Psoas muscle (tissue), 8 donors: ENCODE measurements around the gene NT5DC3. TPM values are rescaled to one million over a fixed set of nuclear protein-coding genes. Genes with fewer than 3 reads are reported as not detected.

ENCODE experiments used
- ATAC-seq, 4 donors: fragments of 200-7000 bp; cut with Tn5 transposase; one replicate each; pipeline ENCODE4 v1.9.1; 2020; ENCODE audit warnings: moderate library complexity in 3 of 4, mild to moderate bottlenecking in 2 of 4
- DNase-seq, 2 donors: peaks; one replicate each; pipeline ENCODE4 v3.0.0-alpha.2; 2020
- H3K27ac ChIP-seq: fragments of 200-600 bp; one replicate; pipeline ENCODE4 v1.8.0; 2022
- H3K27me3 ChIP-seq, 3 donors: fragments of 200-600 bp in 1 of 3; one replicate each; pipeline versions ENCODE4 v1.6.1 to v1.8.0; 2013 to 2022; ENCODE audit warnings: low read length in 2 of 3, mild to moderate bottlenecking in 2 of 3, moderate library complexity in 1 of 3; ENCODE audit not compliant: insufficient read depth in 3 of 3
- H3K36me3 ChIP-seq, 2 donors: fragments of 200-600 bp in 1 of 2; one replicate each; pipeline versions ENCODE4 v1.6.1 to v1.8.0; 2013 to 2022; ENCODE audit warnings: low read depth in 1 of 2, mild to moderate bottlenecking in 1 of 2, moderate library complexity in 1 of 2; ENCODE audit not compliant: insufficient read depth in 1 of 2
- H3K4me1 ChIP-seq: fragments of 200-600 bp; one replicate; pipeline ENCODE4 v1.8.0; 2022
- H3K4me3 ChIP-seq: fragments of 200-600 bp; one replicate; pipeline ENCODE4 v1.8.0; 2022; ENCODE audit warnings: mild to moderate bottlenecking
- H3K9me3 ChIP-seq: fragments of 200-600 bp; one replicate; pipeline ENCODE4 v1.8.0; 2022
- CTCF ChIP-seq: fragments of 200-600 bp; IDR thresholded peaks from one replicate; pipeline ENCODE4 v1.8.0; 2022; ENCODE audit warnings: antibody characterized with exemption
- WGBS, 3 donors: extraction: QIAGEN DNeasy Blood & Tissue Kit; methylation state at CpG; one replicate each; pipeline versions ENCODE4 v1.1.6 to v1.1.7; 2013; 5-methylcytosine and 5-hydroxymethylcytosine counted together
- intact Hi-C, 2 donors: fragments of 100-400 bp; cut with DNase I; formaldehyde crosslinking; loops; one replicate each; pipeline versions ENCODE4 v1.11.0 to v1.14.2; 2022
- polyA plus RNA-seq, 3 donors: library from polyadenylated mRNA; stranded (reverse); fragments of 200-250 nt; gene quantifications; one replicate each; pipeline ENCODE4 v1.2.3, GENCODE V29; 2013
- total RNA-seq, 4 donors: library from RNA; stranded (reverse); fragmentation: NEBNext Ultra II Directional in 2 of 4; extraction: Animal tissue kit (Norgen Biotek cat#: 25700) in 2 of 4; gene quantifications; one replicate each; pipeline versions ENCODE4 v1.2.1 to v1.2.4, GENCODE V29; 2021 to 2023
- donor health status: healthy with polysubstance abuse.
- donor health status: DM: no; HTN: no; CAD: no; lungs with moderate emphysema.
- donor health status: Bipolar disorder and iron deficiency.
- donor health status: healthy.
- donor health status: DM: yes; HTN: yes; CAD: no.
- donor health status: DM: no; HTN: no; CAD: no.
- donor health status: DM: no; HTN: no; CAD: no.
- donor health status: DM: yes; HTN: yes; CAD: no.

Gene NT5DC3
- total and polyA plus RNA-seq, 7 donors: 5.2 to 64.2 (median 16.2) TPM

GRCh38 chr12:103850429-103850828 lies 9.4 kb upstream of the NT5DC3 start:
- Histone ChIP-seq H3K9me3 (no peaks in the 10 kb centered on the region), H3K36me3 (no peaks in the 10 kb centered on the region), H3K4me1 (no peaks in the 10 kb centered on the region), H3K27ac (no peak overlapping the region), H3K4me3 (no peak overlapping the region), H3K27me3 (no peaks in the 10 kb centered on the region)
- ATAC-seq (no peak), DNase-seq (no peak)
- 91 to 97% (median 93%) methylated on average over 1 of the region's 1 CpG for WGBS, 3 donors
- TF ChIP-seq CTCF: no peak
- intact Hi-C loops: no loop called here

- Histone ChIP-seq H3K4me1 (no peaks in the 10 kb centered on the region), H3K9me3 (no peaks in the 10 kb centered on the region), H3K27ac (no peak overlapping the region), H3K27me3 (no peaks in the 10 kb centered on the region), H3K36me3 (no peaks in the 10 kb centered on the region), H3K4me3 (no peak overlapping the region)
- ATAC-seq (no peak), DNase-seq (no peak)
- TF ChIP-seq CTCF: no peak
- 84 to 90% (median 87%) methylated on average over 4 of the region's 4 CpGs for WGBS, 3 donors
- intact Hi-C loops: no loop called here
These were observed 8.0 kb upstream of the NT5DC3 start for GRCh38 chr12:103848917-103849491.

GRCh38 chr12:103848143-103848542 lies 7.1 kb upstream of the NT5DC3 start:
- 48 to 78% (median 54%) methylated on average over 3 of the region's 3 CpGs for WGBS, 3 donors
- no peaks in the 10 kb centered on the region for H3K4me1 ChIP-seq
- DNase-seq (no peak), ATAC-seq (peak in 1 of 4 donors; percentile 46)
- H3K4me3 ChIP-seq: no peak overlapping the region
- no peaks in the 10 kb centered on the region for H3K36me3 ChIP-seq
- H3K27me3 ChIP-seq: no peaks in the 10 kb centered on the region
- TF ChIP-seq CTCF: no peak
- no peaks in the 10 kb centered on the region for H3K9me3 ChIP-seq
- intact Hi-C loops: no loop called here
- no peak overlapping the region for H3K27ac ChIP-seq

GRCh38 chr12:103846415-103846814 lies 5.4 kb upstream of the NT5DC3 start:
- no peak overlapping the region for H3K27ac ChIP-seq
- H3K9me3 ChIP-seq: no peaks in the 10 kb centered on the region
- ATAC-seq (no peak), DNase-seq (no peak)
- H3K27me3 ChIP-seq: no peaks in the 10 kb centered on the region
- intact Hi-C loops: no loop called here
- whole genome bisulfite sequencing, 3 donors: 79 to 82% (median 81%) methylated on average over 4 of the region's 4 CpGs
- H3K36me3 ChIP-seq: no peaks in the 10 kb centered on the region
- H3K4me3 ChIP-seq: no peak overlapping the region
- no peak for TF ChIP-seq CTCF
- H3K4me1 ChIP-seq: no peaks in the 10 kb centered on the region

GRCh38 chr12:103844305-103844704 lies 3.3 kb upstream of the NT5DC3 start:
- Histone ChIP-seq H3K27ac (no peak overlapping the region), H3K27me3 (no peaks in the 10 kb centered on the region), H3K4me3 (no peak overlapping the region), H3K4me1 (no peaks in the 10 kb centered on the region), H3K9me3 (no peaks in the 10 kb centered on the region), H3K36me3 (no peaks in the 10 kb centered on the region)
- 26 to 43% (median 42%) methylated on average over 3 of the region's 3 CpGs for WGBS, 3 donors
- DNase-seq (no peak), ATAC-seq (no peak)
- intact Hi-C loops: loop anchor here in 1 of 2 donors (5.0 kb wide), 1 partner anchor 62 kb away; no protein-coding TSS in a partner anchor
- no peak for TF ChIP-seq CTCF
